ENCODE measurements around the gene CLEC11A.
A peak's percentile ranks its signal among the peaks of the same experiment; 100 is the strongest.

The CLEC11A gene

DNA sequence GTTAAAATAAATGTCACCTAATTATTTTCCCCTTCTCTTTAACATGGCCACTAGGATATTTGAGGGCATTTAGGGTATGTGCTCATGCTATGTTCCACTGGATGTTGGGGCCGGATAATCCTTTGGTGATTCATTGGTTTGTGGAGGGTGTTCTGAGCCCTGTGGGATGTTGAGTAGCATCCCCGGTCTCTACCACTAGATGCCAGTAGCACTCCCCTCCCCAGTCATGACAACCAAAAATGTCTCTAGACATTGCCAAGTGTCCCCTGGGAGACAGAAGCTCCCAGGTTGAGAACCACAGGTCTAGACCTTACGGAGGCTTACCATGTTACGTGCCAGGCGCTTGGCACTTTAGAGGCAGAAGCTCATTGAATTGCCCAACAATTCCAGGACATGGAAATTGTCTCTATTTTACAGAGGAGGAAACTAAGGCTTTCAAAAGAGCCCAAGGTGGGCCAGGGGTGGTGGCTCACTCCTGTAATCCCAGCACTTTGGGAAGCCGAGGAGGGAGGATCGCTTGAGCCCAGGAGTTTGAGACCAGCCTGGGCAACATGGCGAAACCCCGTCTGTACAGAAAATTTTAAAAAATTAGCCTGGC, 17.6 kb upstream of the CLEC11A start:
- peak; percentile 94 for DNase-seq (ENCODE audit: low spot score)

DNA sequence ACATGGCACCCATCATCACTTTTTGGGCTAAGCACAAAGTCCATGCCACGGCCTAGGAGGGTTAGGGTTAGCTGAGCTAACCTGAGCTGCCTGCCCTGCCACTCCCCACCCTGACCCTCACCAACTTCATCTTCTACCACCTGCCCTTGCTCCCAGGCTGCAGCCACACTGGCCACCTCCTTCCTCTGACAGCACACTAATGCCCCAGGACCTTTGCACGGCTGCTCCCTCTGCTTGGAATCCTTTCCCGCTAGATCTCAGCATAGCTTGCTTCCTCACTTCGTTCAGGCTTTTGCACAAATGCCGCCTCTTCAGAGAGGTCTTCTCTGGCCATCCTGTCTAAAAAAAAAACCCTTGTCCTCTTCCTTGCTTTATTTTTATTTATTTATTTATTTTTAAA, 16.8 kb upstream of the CLEC11A start:
- DNase-seq (ENCODE audit: low spot score) = no peak

DNA sequence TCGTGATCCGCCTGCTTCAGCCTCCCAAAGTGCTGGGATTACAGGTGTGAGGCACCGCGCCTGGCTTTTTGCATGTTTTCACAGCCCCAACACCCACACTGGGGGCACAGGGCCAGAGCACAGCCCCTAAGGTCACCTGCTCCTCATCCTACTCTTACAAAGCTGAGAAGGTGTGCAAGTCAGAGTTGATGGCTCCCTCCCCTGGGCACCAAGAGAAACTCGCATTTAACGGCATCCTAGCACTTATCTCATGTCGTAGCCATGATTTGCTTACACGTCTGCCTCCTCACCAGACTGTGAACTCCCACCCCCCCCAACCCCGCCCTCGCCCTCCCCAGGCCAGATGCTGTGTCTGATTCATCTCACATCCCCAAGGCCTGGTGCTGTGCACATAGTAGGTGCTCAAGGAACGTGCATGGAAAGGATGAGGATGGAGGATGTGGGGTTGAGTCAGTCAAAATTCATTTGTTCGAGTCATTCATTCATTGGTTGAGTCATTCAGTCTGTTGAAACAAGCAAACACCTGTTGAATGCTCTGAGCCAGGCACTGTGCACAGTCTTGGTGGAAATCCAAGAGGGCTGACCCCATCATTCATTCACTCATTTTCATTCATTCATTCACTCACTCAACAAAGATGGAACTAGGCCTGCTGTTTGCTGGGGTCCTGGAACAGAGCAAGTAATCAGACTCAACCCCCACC, 14.8 kb upstream of the CLEC11A start:
- DNase-seq (ENCODE audit: low spot score) = no peak

DNA sequence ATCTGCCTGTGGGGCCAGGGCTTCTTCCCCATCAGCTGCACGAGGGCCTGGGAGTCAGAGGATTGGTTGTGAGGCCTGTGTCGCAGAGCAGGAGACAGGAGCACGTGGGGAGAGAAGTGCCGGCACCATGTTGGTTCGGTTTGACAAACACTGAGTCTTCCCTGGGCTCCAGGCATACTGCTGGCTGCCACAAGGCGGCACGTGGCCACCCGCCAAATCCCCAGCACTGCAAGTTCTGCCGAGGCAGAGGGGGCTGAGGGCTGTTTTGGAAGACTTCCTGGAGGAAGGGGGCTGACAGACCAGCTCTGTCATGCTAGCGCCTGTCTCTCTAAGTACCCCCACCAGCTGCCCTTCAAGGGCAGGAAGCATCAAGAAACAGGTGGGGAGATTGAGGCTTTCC, 13.1 kb upstream of the CLEC11A start:
- DNase-seq (ENCODE audit: low spot score) = no peak

DNA sequence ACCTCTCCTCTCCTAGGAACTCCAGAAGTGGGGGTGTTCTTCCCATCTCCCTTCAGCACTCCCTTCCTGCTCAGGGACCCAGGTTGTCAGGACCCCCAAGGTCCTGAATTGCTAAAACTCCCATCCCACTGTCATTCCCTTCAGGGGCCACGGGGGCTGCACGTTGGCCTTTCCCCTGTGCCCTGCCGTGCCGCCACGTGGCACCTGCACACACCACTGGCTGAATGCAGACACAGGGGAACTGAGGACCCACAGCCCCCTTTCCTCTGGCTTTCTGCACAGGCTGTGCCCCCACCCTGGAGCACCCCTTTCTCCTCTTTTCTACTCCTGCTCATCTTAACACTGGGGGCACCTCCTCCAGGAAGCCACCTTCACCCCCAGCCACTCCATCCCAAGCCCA, 12.6 kb upstream of the CLEC11A start:
- no peak for DNase-seq (ENCODE audit: low spot score)

DNA sequence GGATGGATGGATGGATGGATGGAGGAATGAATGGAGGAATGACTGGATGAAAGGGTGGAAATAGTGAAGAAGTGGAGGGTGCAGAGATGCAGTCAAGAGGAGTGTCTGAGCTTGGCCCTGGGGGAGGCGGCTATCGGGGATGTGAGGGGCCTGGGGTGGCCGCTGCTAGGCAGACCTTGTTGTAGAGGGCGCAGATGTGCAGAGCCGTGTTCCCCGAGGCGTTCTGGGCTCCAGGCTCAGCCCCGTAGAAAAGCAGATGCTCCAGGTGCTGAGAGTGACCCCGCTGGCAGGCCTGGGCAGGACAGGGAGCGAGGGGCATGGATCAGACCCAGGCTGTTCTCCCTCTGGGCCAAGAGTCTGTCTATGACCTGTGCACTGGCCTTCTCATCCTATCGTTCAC, 12.0 kb upstream of the CLEC11A start:
- DNase-seq (ENCODE audit: low spot score) = no peak

DNA sequence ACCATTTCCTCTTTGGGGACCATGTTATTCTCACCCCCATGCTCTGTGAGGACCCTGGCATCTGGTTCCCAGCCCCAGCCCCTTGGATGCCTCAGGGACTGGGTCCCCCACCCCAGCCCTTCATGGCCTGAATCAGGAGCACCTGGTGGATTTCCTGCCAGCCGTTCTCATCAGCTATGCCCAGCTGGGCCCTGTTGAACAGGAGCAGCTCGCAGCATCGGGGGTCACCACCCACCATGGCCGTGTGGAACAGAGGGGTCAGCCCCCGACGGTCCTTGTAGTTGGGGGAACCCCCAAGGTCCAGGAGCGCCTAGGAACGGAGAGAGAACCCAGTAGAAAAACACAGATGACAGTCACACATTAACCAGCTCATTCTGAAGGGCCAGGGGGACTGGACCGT, 11.4 kb upstream of the CLEC11A start:
- DNase-seq (ENCODE audit: low spot score) = no peak

DNA sequence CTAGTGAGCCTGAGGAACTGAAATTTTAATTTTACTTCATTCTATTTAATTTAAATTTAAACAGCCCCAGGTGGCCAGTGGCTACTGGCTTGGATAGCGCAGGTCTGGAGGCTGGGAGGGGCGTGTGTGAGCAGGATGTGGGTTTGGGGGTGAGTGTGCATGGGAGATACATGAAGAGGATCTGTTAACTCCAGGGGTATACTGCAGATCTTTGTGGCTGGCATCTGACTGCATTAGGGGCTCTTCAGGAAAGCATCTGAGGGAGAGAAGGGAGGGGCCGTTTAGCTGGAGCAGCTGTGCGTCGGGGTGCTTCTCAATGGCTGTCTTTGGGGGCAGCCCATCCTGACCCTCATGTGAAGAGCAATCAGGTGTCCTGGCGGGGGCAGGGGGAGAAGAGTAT, 10.3 kb upstream of the CLEC11A start:
- no peak for DNase-seq (ENCODE audit: low spot score)

DNA sequence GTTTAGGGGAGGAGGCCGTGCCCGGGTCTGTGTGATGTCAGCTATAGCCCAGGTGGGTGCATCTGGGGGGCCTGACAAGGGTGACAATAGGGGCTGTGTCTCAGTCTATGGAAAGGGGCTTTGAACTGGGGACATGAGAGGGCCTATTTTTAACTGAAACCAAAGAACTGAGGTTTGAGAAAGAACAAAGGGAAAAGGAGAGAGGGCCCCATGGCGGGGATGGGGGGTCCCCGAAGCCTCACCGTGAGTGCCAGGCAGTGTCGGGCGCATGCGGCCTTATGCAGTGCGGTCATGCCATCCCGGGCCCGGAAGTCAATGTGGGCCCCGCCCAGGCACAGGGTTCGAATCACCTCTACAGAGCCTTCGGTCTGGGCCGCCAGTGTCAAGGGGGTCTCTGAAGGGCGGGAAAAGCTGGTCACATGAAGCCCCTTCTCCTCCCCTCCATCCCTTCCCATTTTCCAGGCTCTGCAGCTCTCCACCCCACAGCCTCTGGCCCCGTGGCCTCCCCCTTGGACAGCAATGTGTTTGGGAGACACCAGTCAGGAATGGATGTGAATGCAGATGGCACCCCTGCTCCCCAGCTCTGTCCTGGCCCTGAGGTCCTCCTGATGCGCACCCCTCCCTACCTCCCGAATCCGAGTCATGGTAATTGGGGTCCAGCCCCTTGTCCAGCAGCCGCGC, 9.5 kb upstream of the CLEC11A start:
- DNase-seq (ENCODE audit: low spot score) = no peak

DNA sequence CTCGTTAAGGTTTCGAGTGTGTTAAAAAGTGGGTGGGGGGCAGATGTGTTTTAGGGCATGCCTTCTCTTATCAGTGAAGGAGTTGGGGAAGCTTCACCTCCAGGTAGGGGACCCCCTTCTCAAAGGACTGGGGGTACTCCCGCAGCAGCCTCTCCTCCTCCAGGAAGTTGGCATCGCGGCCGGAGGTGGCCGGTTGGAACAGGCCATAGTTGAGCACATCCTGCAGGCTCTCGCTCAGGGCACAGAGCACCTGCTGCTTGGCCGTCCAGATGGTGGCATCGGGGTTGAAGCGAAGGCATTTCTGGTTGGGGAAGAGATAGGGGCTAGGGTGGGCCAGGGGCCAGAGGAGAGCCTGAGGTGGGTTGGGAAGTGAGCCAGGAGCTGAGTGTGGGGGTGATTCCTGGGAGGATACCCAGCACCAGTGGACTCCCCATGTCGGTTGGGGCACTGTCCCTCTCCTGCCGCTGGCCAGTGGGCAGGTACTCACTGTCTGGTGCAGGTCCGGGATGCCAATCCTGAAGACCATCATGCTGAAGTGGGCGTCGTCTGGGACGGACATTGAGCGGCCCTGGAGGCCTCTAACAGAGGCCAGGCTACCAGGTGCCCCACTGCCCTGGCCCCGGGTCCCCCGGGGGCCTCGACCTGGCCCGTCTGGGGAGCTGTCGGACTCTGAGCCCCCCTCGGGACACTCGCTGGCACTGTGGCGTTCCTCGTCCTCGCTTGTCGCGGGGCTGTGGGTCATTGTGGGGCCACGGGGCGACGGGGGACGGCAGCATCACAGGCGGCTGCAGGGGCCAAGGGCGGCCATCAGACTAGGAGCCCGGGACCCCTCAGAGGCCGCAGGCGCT, 6.8 kb upstream of the CLEC11A start:
- no peak for DNase-seq (ENCODE audit: low spot score)

DNA sequence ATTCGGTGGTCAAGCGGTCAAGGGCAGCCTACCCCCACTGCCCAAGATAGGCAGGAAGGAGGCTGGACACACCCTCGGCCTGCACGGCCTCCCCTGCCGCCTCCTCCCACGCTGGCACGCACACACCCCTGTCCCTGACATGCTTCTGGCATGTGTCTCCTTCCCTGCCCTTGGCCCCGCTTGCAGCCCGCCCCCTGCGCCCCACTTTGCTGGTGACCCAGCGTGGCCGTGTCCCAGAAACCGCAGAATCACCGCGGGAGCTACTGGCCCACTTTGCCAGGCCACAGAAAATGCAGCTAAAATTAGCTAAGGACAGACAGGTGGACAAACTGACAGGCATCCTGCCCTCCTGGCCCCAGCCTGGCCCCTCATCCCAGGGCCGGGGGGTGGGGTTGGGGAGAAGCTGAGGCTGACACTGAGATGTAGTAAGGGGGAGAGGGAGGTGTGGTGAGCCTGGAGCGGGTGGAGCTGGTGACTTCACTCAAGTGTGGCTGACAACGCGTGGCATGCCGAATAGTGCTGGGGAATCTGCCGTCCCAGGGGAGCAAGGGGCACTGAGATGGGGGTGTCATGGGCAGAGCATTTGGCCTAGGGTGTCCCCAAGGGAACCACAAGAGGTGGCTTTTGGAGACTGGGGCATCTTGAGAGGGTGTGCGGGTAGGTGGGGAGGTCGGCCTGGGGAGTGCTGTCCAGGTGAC, 6.0 kb upstream of the CLEC11A start:
- no peak for DNase-seq (ENCODE audit: low spot score)

DNA sequence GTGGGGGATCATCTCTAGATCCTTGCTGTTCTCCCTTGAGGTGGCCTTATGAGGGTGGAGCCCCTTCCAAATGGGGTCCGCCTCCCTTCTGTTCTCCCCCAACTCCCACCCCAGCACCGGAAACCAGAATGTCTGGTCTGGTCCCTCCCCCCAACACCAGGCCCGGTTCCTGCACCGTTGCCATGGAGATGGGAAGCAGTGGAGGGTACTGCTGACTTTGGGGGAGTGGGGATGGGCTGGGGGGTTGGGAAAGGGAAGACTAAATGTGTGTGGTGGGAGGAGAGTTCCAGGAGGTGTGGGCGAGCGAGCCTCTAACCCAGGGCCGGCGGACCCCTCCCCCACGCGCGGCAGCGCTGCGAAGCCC, 5.3 kb upstream of the CLEC11A start:
- no peak for DNase-seq (ENCODE audit: low spot score)

DNA sequence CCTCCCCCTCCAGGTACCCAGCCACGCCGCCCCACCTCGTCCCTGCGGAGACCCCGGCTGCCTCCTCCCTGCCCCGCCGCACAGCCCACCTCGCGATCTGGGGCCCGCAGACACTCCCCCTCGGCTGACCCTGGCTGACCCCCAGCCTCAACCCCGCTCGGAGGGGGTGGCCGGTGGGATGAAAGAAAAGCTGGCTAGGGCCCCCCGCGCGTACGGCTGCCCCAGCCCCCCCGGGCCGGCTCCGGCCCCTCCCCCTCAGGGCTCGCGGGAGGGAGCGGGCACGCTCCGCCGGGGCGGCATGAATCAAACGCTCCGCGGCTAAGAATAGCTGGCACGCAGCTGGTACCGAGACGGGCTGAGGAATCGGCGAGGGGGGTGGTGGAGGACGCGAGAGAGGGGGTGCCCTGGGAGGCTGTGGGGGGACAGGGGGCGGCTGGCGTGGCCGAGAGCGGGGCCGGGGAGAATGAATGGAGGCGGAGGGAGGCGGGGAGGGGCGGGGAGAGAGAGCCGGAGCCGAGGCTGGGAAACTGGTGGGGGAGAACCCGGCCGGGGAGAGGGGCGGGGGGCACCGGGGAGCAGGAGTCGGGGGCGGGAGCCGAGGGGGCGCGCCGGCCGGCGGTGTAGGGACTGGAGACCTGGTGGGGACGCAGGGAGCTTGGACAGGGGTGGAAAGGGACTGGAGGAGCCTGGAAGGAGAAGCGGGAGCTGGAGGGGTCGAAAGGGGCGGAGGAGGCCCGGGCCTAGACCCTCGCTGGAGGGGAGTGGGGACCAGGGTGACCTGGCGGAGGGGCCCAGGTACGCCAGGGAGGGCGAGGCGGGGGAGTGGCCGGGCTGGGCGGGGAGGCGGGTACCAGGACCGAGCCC, 4.7 kb upstream of the CLEC11A start:
- DNase-seq (ENCODE audit: low spot score) = peak; percentile 79

DNA sequence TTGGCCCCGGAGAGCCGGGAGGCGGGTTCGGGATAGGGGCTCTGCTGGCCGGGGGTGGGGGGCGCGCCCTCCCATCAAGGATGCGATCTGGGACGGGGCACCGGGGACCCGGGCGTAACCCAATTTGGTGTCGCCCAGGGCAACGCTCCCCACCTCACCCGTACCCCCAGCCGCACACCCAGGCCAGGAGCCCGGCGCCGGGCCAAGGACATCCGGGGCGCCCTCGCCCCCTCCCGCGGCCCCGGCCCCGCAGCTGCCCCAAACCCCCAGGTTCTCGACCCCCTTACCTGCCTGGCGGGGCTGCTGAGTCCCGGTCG, 4.1 kb upstream of the CLEC11A start:
- no peak for DNase-seq (ENCODE audit: low spot score)

DNA sequence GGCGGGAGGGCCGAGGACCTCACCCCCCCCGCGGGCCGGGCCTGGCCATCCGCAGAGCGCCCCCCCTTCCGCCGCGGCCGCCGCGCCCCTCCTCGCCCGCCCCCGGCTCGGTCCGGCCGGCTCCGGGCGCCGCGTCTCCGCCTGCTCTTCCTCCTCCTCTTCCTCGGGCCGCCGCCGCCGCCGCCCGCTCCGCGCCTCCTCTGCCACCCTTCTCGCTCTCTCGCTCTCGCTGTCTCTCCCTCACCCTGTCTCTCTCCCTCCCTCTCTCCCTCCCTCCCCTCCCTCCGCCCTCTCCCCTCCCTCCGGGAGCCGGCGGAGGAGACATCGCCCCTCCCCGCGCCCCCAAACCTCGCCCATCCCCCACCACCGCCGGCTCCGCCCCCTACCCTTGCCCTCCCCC, 3.6 kb upstream of the CLEC11A start, which contains the start of gene SHANK1:
TSS of gene SHANK1 (minus strand) at position 237 of the 400 bp plus-strand sequence. CDS start 2,883 bp downstream, outside the sequence.
- no peak for DNase-seq (ENCODE audit: low spot score)

DNA sequence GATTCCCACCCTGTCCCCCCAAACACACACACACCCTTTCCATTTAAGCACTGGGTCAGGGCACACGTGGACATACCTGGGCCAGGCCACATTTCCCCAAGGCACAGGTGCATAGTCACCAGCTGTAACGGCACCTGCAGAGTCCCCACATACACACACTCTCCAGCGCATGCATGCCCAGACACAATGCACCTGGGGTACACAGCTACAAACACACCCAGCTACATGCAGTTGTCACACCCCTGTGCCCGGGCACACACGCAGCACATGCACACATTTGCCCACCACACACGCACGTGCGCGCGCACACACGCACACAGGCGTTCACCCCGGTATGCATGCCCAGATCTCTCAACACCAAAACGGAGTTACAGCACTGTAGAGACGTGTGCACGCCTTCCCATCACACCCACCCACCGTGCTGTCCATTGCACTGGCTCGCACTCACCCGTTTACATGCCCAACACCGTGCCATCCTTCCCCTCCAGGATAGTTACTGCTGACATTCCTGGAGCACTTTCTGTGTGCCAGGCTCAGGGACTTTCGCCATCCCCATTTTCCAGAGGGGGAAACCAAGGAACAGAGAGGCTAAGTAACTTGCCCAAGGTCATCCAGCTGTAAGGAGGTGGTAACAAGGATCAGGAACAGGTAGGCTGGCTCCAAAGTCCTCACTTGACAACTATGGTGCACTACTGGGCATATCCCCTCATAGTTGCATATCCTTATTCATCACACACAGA, 2.8 kb upstream of the CLEC11A start:
- no peak for DNase-seq (ENCODE audit: low spot score)

DNA sequence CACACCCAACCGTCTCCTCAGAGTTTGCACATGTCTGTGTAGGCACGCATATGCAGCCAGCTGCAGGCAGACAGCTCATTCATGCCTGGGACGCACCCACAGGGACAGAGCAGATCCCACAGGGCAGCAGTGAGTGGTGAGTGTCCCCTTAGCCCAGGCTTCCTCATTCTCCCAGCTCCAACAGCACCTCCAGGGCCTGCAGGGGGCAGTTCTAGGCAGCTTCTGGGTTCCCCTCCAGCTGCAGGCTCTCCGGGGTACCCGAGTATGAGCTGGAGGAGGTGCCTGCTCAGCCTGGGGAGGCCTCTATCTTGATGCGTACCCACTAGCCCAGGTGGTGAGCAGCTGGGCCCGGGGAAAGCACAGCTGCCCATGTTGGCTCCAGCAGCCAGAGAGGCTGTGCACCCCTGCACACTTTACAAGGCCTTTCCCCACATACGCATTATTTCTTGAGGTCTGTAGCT, 2.2 kb upstream of the CLEC11A start:
- peak; percentile 78 for DNase-seq (ENCODE audit: low spot score)

DNA sequence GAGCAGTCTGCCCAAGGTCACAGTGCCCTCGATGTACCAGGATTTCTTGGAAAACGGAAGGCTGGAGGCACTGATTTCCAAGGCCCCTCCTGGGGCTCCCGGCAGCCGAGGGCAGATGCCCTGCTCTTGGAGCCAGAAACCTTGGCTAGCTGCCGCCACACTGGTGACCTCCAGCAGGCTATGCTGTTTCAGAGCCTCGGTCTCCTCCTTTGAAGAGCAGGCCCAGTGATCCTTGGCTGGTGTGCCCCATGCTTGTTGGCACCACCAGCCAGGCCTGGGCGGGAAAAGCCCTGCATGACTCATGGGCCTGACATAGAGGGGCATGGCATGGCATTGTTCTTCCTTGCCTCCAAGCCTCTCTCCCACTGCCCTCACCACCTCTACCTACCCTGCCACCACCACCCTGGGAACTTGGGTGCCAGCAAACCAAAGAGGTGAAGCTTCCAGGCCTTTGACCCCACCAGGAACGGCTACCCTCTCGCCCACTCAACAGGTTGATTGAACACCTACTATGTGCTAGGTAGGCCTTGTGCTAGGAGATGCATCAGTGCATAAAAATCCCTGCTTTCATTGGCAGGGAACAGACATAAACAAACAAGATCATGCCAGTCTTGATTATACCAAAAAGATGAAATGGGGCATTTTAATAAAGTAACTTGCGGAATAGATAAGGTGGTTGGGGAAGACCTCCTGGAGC, 1.6 kb upstream of the CLEC11A start:
- DNase-seq (ENCODE audit: low spot score) = no peak

DNA sequence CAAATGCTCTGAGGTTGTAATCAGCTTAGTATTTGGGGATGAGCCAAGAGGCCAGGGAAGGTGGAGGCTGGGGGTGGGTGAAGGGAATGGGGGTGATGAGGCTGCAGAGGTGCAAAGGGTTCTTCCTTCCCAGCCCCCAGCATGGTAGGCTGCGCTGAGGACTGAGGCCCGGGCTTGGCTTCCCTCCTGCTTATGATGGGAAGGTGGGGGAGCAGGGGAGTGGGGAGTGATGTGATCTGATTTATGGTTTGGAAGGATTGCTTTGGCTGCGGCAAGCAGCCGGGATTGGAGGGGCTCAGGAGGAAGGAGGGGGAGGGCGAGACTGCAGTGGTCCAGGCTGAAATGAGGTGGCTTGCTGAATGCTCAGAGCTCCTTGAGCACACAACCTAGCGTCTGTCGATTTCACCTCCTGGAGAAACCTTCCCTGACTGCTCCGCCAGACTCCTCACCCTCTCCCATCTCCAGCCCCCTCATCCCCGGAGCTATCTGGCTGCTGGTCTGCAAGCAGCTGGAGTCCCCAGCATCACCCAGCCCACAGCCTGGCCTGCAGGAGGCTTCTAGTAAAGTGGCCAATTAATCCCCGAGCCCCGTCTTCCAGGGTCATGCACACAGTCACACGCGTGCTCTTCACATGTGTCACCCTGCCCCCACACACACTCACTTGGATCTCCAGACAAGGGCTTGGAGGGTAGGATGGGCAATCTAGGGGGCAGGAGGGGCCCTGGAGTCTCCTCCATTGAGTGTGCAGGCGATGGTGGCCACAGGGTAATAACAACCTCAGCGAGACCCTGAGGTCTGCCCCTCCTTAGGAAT, 757 bp upstream of the CLEC11A start:
- DNase-seq (ENCODE audit: low spot score) = no peak

Measured in AG08396 (cell line).